Endothelial cell (in vitro differentiated cells): Measurements from ENCODE around the gene RPTOR. TPM values are rescaled to one million over a fixed set of nuclear protein-coding genes. Genes with fewer than 3 reads are reported as not detected.

ENCODE experiments used
- DNase-seq: peaks from one replicate; pipeline ENCODE4 v3.0.0; 2021; ENCODE audit warnings: low spot score
- H3K27ac Mint-ChIP-seq: one replicate; pipeline ENCODE4 v1.8.0; 2021; ENCODE audit warnings: mixed read lengths, inconsistent platforms; ENCODE audit not compliant: unreplicated experiment
- H3K27me3 Mint-ChIP-seq: one replicate; pipeline ENCODE4 v1.8.0; 2021; ENCODE audit warnings: mild to moderate bottlenecking, moderate library complexity, mixed read lengths, inconsistent platforms; ENCODE audit not compliant: unreplicated experiment
- H3K36me3 Mint-ChIP-seq: one replicate; pipeline ENCODE4 v1.8.0; 2021; ENCODE audit warnings: mild to moderate bottlenecking, low read depth, mixed read lengths, inconsistent platforms; ENCODE audit not compliant: unreplicated experiment
- H3K4me1 Mint-ChIP-seq: one replicate; pipeline ENCODE4 v1.8.0; 2021; ENCODE audit warnings: mild to moderate bottlenecking, mixed read lengths, inconsistent platforms; ENCODE audit not compliant: unreplicated experiment
- H3K4me3 Mint-ChIP-seq: one replicate; pipeline ENCODE4 v1.8.0; 2021; ENCODE audit warnings: mild to moderate bottlenecking, mixed read lengths, inconsistent platforms; ENCODE audit not compliant: unreplicated experiment
- H3K9me3 Mint-ChIP-seq: one replicate; pipeline ENCODE4 v1.8.0; 2021; ENCODE audit warnings: mixed read lengths, inconsistent platforms; ENCODE audit not compliant: unreplicated experiment
- total RNA-seq: library from RNA; stranded (reverse); fragmentation: NEBNext Ultra II Directional; extraction: Animal tissue kit (Norgen Biotek cat#: 25700); gene quantifications from one replicate; pipeline ENCODE4 v1.2.1, GENCODE V29; 2021; ENCODE audit not compliant: unreplicated experiment
- TF ChIP-seq, protein P1 (sequence below): fragments of 200-600 bp; sonication (generic); IDR thresholded peaks from one replicate; pipeline ENCODE4 v1.5.0; 2021; ENCODE audit warnings: antibody characterized with exemption; ENCODE audit not compliant: unreplicated experiment

The RPTOR gene
- total RNA-seq, 1 donor from 2014 or later: 36.7 TPM

DNA sequence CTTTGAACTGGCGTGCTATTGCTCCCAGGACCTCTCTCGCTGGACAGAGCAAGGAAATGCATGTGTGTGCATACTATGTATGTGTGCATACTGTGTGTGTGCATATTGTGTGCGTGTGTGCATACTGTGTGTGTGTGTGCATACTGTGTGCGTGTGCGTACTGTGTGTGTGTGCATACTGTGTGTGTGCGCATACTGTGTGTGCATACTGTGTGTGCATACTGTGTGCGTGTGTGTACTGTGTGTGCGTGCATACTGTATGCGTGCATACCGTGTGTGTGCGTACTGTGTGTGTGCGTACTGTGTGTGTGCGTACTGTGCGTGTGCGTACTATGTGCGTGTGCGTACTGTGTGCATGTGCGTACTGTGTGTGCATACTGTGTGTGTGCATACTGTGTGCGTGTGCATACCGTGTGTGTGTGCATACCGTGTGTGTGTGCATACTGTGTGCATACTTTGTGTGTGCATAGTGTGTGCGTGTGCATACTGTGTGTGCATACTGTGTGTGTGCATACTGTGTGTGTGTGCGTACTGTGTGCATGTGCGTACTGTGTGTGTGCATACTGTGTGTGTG is 89.4 kb downstream of the RPTOR start:
- TF ChIP-seq, protein P1, sequence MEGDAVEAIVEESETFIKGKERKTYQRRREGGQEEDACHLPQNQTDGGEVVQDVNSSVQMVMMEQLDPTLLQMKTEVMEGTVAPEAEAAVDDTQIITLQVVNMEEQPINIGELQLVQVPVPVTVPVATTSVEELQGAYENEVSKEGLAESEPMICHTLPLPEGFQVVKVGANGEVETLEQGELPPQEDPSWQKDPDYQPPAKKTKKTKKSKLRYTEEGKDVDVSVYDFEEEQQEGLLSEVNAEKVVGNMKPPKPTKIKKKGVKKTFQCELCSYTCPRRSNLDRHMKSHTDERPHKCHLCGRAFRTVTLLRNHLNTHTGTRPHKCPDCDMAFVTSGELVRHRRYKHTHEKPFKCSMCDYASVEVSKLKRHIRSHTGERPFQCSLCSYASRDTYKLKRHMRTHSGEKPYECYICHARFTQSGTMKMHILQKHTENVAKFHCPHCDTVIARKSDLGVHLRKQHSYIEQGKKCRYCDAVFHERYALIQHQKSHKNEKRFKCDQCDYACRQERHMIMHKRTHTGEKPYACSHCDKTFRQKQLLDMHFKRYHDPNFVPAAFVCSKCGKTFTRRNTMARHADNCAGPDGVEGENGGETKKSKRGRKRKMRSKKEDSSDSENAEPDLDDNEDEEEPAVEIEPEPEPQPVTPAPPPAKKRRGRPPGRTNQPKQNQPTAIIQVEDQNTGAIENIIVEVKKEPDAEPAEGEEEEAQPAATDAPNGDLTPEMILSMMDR: no peak
- no peak for DNase-seq
- no peak overlapping the region for H3K4me3 Mint-ChIP-seq
- no peaks in the 10 kb centered on the region for H3K9me3 Mint-ChIP-seq
- no peak overlapping the region for H3K27ac Mint-ChIP-seq
- H3K4me1 Mint-ChIP-seq: peaks cover 2% of the 10 kb centered on the region
- peaks cover 10% of the 10 kb centered on the region for H3K36me3 Mint-ChIP-seq
- H3K27me3 Mint-ChIP-seq: peaks cover 9% of the 10 kb centered on the region

GRCh38 chr17:80636361-80637018 is 91.9 kb downstream of the RPTOR start:
- DNase-seq: no peak
- Mint-ChIP-seq H3K9me3 (no peaks in the 10 kb centered on the region), H3K27me3 (peaks cover 9% of the 10 kb centered on the region), H3K4me3 (no peak overlapping the region), H3K4me1 (peaks cover 2% of the 10 kb centered on the region), H3K27ac (no peak overlapping the region), H3K36me3 (peaks cover 10% of the 10 kb centered on the region)
- TF ChIP-seq, protein P1: no peak

- H3K36me3 Mint-ChIP-seq: peaks cover 10% of the 10 kb centered on the region
- DNase-seq: no peak
- H3K4me3 Mint-ChIP-seq: no peak overlapping the region
- peaks cover 7% of the 10 kb centered on the region for H3K27me3 Mint-ChIP-seq
- no peak overlapping the region for H3K27ac Mint-ChIP-seq
- peaks cover under 1% of the 10 kb centered on the region for H3K4me1 Mint-ChIP-seq
- no peaks in the 10 kb centered on the region for H3K9me3 Mint-ChIP-seq
- TF ChIP-seq, protein P1: no peak
Observed at GRCh38 chr17:80637048-80637781, 92.6 kb downstream of the RPTOR start.

DNA sequence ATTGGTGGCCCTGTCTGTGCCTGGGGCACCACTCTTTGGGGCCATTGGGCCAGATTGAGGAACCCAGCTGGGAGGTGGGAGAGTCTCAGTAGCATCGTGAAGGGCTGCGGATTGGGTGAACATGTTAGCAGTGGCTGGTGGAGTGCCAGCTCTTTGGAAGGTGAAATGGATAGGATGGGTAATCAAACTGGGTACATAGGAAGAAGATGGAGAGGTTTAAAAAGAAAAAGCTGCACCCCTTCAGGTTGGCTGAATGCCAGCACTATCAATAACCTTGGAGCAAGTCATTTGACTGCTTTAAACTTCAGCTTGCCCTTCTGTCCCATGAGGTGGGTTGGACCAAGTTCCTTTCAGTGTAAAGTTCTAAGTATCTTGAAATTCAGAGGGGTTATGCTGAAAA is 95.0 kb downstream of the RPTOR start:
- H3K27me3 Mint-ChIP-seq: peaks cover 7% of the 10 kb centered on the region
- no peak overlapping the region for H3K4me3 Mint-ChIP-seq
- no peaks in the 10 kb centered on the region for H3K9me3 Mint-ChIP-seq
- DNase-seq: no peak
- no peaks in the 10 kb centered on the region for H3K4me1 Mint-ChIP-seq
- TF ChIP-seq, protein P1: no peak
- H3K36me3 Mint-ChIP-seq: peaks cover 6% of the 10 kb centered on the region
- no peak overlapping the region for H3K27ac Mint-ChIP-seq
